Measurements from ENCODE around the gene PXDN.
A peak's percentile ranks its signal among the peaks of the same experiment; 100 is the strongest.
"Not testable (repeated sequence)": the region's sequence is repeated elsewhere in the genome, so short reads cannot be mapped to it uniquely, and the experiment has no call there.

PXDN gene

GRCh38 chr2:1741851-1742250 is 2.5 kb downstream of the PXDN start:
- Mint-ChIP-seq H3K4me3 (no peak overlapping the region), H3K27me3 (peaks cover 54% of the 10 kb centered on the region), H3K27ac (no peak overlapping the region)

GRCh38 chr2:1740716-1741589 is 3.4 kb downstream of the PXDN start:
- DNase-seq, result no peak
- H3K4me3 Mint-ChIP-seq, result no peak overlapping the region

More at GRCh38 chr2:1741851-1742250, 2.5 kb downstream of the PXDN start:
- DNase-seq (no peak), ATAC-seq (no peak)
- Mint-ChIP-seq H3K4me1 (peaks cover 11% of the 10 kb centered on the region), H3K9me3 (no peaks in the 10 kb centered on the region)

GRCh38 chr2:1739961-1740715 is 4.2 kb downstream of the PXDN start:
- DNase-seq, result no peak
- peaks cover 11% of the 10 kb centered on the region for H3K4me1 Mint-ChIP-seq
- peaks cover 36% of the 10 kb centered on the region for H3K27me3 Mint-ChIP-seq

More at GRCh38 chr2:1740716-1741589, 3.4 kb downstream of the PXDN start:
- ATAC-seq, result no peak
- no peaks in the 10 kb centered on the region for H3K9me3 Mint-ChIP-seq
- peaks cover 45% of the 10 kb centered on the region for H3K27me3 Mint-ChIP-seq
- H3K27ac Mint-ChIP-seq, result no peak overlapping the region
- peaks cover 11% of the 10 kb centered on the region for H3K4me1 Mint-ChIP-seq

GRCh38 chr2:1739322-1739957 is 4.9 kb downstream of the PXDN start:
- no peak for DNase-seq
- ATAC-seq, result no peak
- Mint-ChIP-seq H3K27me3 (peaks cover 29% of the 10 kb centered on the region), H3K4me3 (no peak overlapping the region), H3K9me3 (no peaks in the 10 kb centered on the region), H3K27ac (no peak overlapping the region), H3K4me1 (peaks cover 5% of the 10 kb centered on the region)

More at GRCh38 chr2:1739961-1740715, 4.2 kb downstream of the PXDN start:
- Mint-ChIP-seq H3K27ac (no peak overlapping the region), H3K4me3 (no peak overlapping the region), H3K9me3 (no peaks in the 10 kb centered on the region)
- peak; percentile 19 for ATAC-seq

- Mint-ChIP-seq H3K27me3 (peaks cover 29% of the 10 kb centered on the region), H3K4me1 (peaks cover 5% of the 10 kb centered on the region), H3K27ac (no peak overlapping the region), H3K4me3 (no peak overlapping the region), H3K9me3 (no peaks in the 10 kb centered on the region)
- ATAC-seq (no peak), DNase-seq (no peak)
These were observed 5.5 kb downstream of the PXDN start for GRCh38 chr2:1738646-1739302.

GRCh38 chr2:1738163-1738562 is 6.2 kb downstream of the PXDN start:
- Mint-ChIP-seq H3K27ac (no peak overlapping the region), H3K4me1 (peaks cover 5% of the 10 kb centered on the region), H3K4me3 (no peak overlapping the region), H3K9me3 (no peaks in the 10 kb centered on the region), H3K27me3 (peaks cover 27% of the 10 kb centered on the region)
- DNase-seq, result no peak
- ATAC-seq, result no peak

GRCh38 chr2:1736997-1737480 is 7.3 kb downstream of the PXDN start:
- Mint-ChIP-seq H3K9me3 (no peaks in the 10 kb centered on the region), H3K27me3 (peaks cover 18% of the 10 kb centered on the region), H3K27ac (no peak overlapping the region), H3K4me1 (no peaks in the 10 kb centered on the region), H3K4me3 (no peak overlapping the region)
- ATAC-seq (no peak), DNase-seq (no peak)

GRCh38 chr2:1736045-1736444 is 8.3 kb downstream of the PXDN start:
- ATAC-seq (no peak), DNase-seq (no peak)
- no peak overlapping the region for H3K4me3 Mint-ChIP-seq
- peaks cover 15% of the 10 kb centered on the region for H3K27me3 Mint-ChIP-seq
- H3K27ac Mint-ChIP-seq, result no peak overlapping the region
- no peaks in the 10 kb centered on the region for H3K4me1 Mint-ChIP-seq
- no peaks in the 10 kb centered on the region for H3K9me3 Mint-ChIP-seq

GRCh38 chr2:1733298-1733697 is 11.0 kb downstream of the PXDN start:
- not testable (repeated sequence) for H3K9me3 Mint-ChIP-seq, H3K4me3 Mint-ChIP-seq, H3K27me3 Mint-ChIP-seq, H3K4me1 Mint-ChIP-seq, ATAC-seq, H3K27ac Mint-ChIP-seq
- DNase-seq, result peak in 1 of 2 donors; percentile 3

- Mint-ChIP-seq H3K4me1 (no peaks in the 10 kb centered on the region), H3K27ac (peak overlapping the region in 1 of 2 donors; percentile 34), H3K27me3 (peaks cover 9% of the 10 kb centered on the region), H3K4me3 (no peak overlapping the region), H3K9me3 (no peaks in the 10 kb centered on the region)
- DNase-seq, result peak in 1 of 2 donors; percentile 2
- ATAC-seq, result no peak
These were observed 12.1 kb downstream of the PXDN start for GRCh38 chr2:1731963-1732768.

- DNase-seq (peak in 1 of 2 donors; percentile 1), ATAC-seq (no peak)
- peaks cover 9% of the 10 kb centered on the region for H3K27me3 Mint-ChIP-seq
- H3K9me3 Mint-ChIP-seq, result no peaks in the 10 kb centered on the region
- no peak overlapping the region for H3K4me3 Mint-ChIP-seq
- no peak overlapping the region for H3K27ac Mint-ChIP-seq
- no peaks in the 10 kb centered on the region for H3K4me1 Mint-ChIP-seq
These were observed 12.8 kb downstream of the PXDN start for GRCh38 chr2:1731447-1731962.

- Mint-ChIP-seq H3K4me3 (no peak overlapping the region), H3K9me3 (no peaks in the 10 kb centered on the region), H3K27ac (no peak overlapping the region), H3K4me1 (no peaks in the 10 kb centered on the region), H3K27me3 (peaks cover 9% of the 10 kb centered on the region)
- ATAC-seq, result no peak
- no peak for DNase-seq
These were observed 14.0 kb downstream of the PXDN start for GRCh38 chr2:1730015-1730927.

- Mint-ChIP-seq H3K27me3 (peaks cover 9% of the 10 kb centered on the region), H3K27ac (peak overlapping the region in 1 of 2 donors; percentile 42), H3K4me3 (no peak overlapping the region), H3K9me3 (no peaks in the 10 kb centered on the region), H3K4me1 (no peaks in the 10 kb centered on the region)
- ATAC-seq, result no peak
- peak in 1 of 2 donors; percentile 0 for DNase-seq
These were observed 15.1 kb downstream of the PXDN start for GRCh38 chr2:1729242-1729641.

All from stimulated activated naive CD8-positive, alpha-beta T cell treated with anti-CD3 and anti-CD28 coated beads, Interleukin-15, amount 100 ng/mL, for 72 hours (primary cell).